PC-9 (cell line): ENCODE results near the gene TANGO6. TPM values are rescaled to one million over a fixed set of nuclear protein-coding genes. Genes with fewer than 3 reads are reported as not detected.
"Not testable (repeated sequence)": the region's sequence is repeated elsewhere in the genome, so short reads cannot be mapped to it uniquely, and the experiment has no call there.

Experiments used
- BruUV-seq: library from RNA; stranded (reverse); fragments of 400-500 nt; replicated peaks from 2 replicates; lab custom pipeline; 2021; lab: Mats Ljungman, UMichigan
- CTCF ChIA-PET: fragments of 300-600 bp; sonication (Branson Sonifier 250); formaldehyde crosslinking; loops from one replicate; lab custom pipeline; 2022; ENCODE audit warnings: antibody characterized with exemption; lab: Charles Lee
- POLR2A ChIA-PET: fragments of 300-600 bp; sonication (Branson Sonifier 250); formaldehyde crosslinking; loops from one replicate; lab custom pipeline; 2022; ENCODE audit warnings: antibody characterized with exemption; ENCODE audit not compliant: unreplicated experiment; lab: Charles Lee
- DNase-seq, 2 experiments: peaks; one replicate each; pipeline versions ENCODE4 v3.0.0 to v3.0.0-alpha.2; 2015 to 2022; ENCODE audit warnings: mixed read lengths in 1 of 2
- H2AFZ ChIP-seq: fragments of 200-600 bp; sonication (generic); 2 replicates; pipeline ENCODE4 v1.8.1; 2017; ENCODE audit warnings: antibody characterized with exemption
- H3F3A ChIP-seq: fragments of 200-600 bp; sonication (generic); 2 replicates; pipeline ENCODE4 v1.8.1; 2017; ENCODE audit warnings: antibody characterized with exemption, mild to moderate bottlenecking, low read depth; ENCODE audit not compliant: insufficient read depth
- H3K27ac ChIP-seq: fragments of 200-600 bp; sonication (generic); 2 replicates; pipeline ENCODE4 v1.6.1; 2016; ENCODE audit warnings: mixed run types
- H3K27me3 ChIP-seq: fragments of 200-600 bp; sonication (generic); 2 replicates; pipeline ENCODE4 v1.6.1; 2016; ENCODE audit warnings: low read depth, mixed run types; ENCODE audit not compliant: insufficient read depth
- H3K36me3 ChIP-seq: fragments of 200-600 bp; sonication (generic); 2 replicates; pipeline ENCODE4 v1.6.1; 2016; ENCODE audit warnings: low read depth, mixed run types
- H3K4me1 ChIP-seq: fragments of 200-600 bp; sonication (generic); replicated peaks from 2 replicates; pipeline ENCODE4 v1.6.1; 2016; ENCODE audit warnings: mixed run types; ENCODE audit not compliant: insufficient read depth
- H3K4me2 ChIP-seq: fragments of 200-600 bp; sonication (generic); 2 replicates; pipeline ENCODE4 v1.6.1; 2017; ENCODE audit warnings: mixed run types
- H3K4me3 ChIP-seq: fragments of 200-600 bp; sonication (generic); 2 replicates; pipeline ENCODE4 v1.6.1; 2016; ENCODE audit warnings: mixed run types
- H3K79me2 ChIP-seq: fragments of 200-600 bp; sonication (generic); 2 replicates; pipeline ENCODE4 v1.6.1; 2017; ENCODE audit warnings: low read depth, mixed run types
- H3K9me2 ChIP-seq: fragments of 200-600 bp; sonication (generic); 2 replicates; pipeline ENCODE4 v1.8.1; 2017; ENCODE audit warnings: mild to moderate bottlenecking; ENCODE audit not compliant: insufficient read depth
- H3K9me3 ChIP-seq: fragments of 200-600 bp; sonication (generic); 2 replicates; pipeline ENCODE4 v1.8.1; 2016; ENCODE audit warnings: low read depth; ENCODE audit not compliant: insufficient read depth
- H4K20me1 ChIP-seq: fragments of 200-600 bp; sonication (generic); 2 replicates; pipeline ENCODE4 v1.8.1; 2017; ENCODE audit not compliant: insufficient read depth
- CTCF ChIP-seq: fragments of 200-600 bp; sonication (generic); conservative IDR thresholded peaks from 2 replicates; pipeline ENCODE4 v1.6.1; 2017; ENCODE audit warnings: mixed run types, antibody characterized with exemption, mild to moderate bottlenecking, moderate library complexity
- EZH2 ChIP-seq: fragments of 200-600 bp; sonication (generic); IDR thresholded peaks from 2 replicates; pipeline ENCODE4 v1.8.0; 2017; ENCODE audit warnings: antibody characterized with exemption, low read depth
- intact Hi-C: fragments of 100-400 bp; cut with micrococcal nuclease; formaldehyde crosslinking; loops from one replicate; pipeline ENCODE4 v1.10.0; 2022; ENCODE audit not compliant: unreplicated experiment
- total RNA-seq: library from RNA; stranded (reverse); gene quantifications from 2 replicates; pipeline ENCODE4 v1.2.3, GENCODE V29; 2021

Gene TANGO6
- total RNA-seq, 1 experiment from 2014 or later: 5.8 TPM

- no peak overlapping the region; the same call in 1 of the 2 replicates for H3K4me3 ChIP-seq
- H3K36me3 ChIP-seq: no peaks in the 10 kb centered on the region
- TF ChIP-seq EZH2 (no peak), CTCF (no peak)
- no TSS peak for BruUV-seq
- intact Hi-C loops: no loop called here
- H3K4me1 ChIP-seq: peaks cover 31% of the 10 kb centered on the region
- H3K9me3 ChIP-seq: no peaks in the 10 kb centered on the region
- CTCF ChIA-PET: interaction anchor here (0.7 kb wide), 1 partner anchor 467 kb away, joined by 3 read pairs; no protein-coding TSS in a partner anchor
- H3K27me3 ChIP-seq: no peaks in the 10 kb centered on the region
- peaks cover 42% of the 10 kb centered on the region for H3F3A ChIP-seq
- peak overlapping the region; percentile 48 for H2AFZ ChIP-seq
- no peaks in the 10 kb centered on the region for H3K79me2 ChIP-seq
- DNase-seq: peak; percentile 48 to 86
- POLR2A ChIA-PET: interaction anchor here (0.5 to 0.7 kb wide), 3 partner anchors 17 to 282 kb away, joined by 3 to 7 read pairs (median 4); no protein-coding TSS in a partner anchor
- H3K4me2 ChIP-seq: peak overlapping the region; percentile 65
- H4K20me1 ChIP-seq: no peaks in the 10 kb centered on the region
- peak overlapping the region; percentile 64 for H3K27ac ChIP-seq
- no peaks in the 10 kb centered on the region for H3K9me2 ChIP-seq
Measured at GRCh38 chr16:69057400-69058378, 214.4 kb downstream of the TANGO6 start.

- H3K9me2 ChIP-seq, H3K9me3 ChIP-seq, H3K4me3 ChIP-seq, H3K36me3 ChIP-seq, H3K4me2 ChIP-seq, H2AFZ ChIP-seq, DNase-seq, H3K27me3 ChIP-seq, POLR2A ChIA-PET, intact Hi-C loops, H4K20me1 ChIP-seq, BruUV-seq, H3K79me2 ChIP-seq: not testable (repeated sequence)
- H3K4me1 ChIP-seq: peaks cover 31% of the 10 kb centered on the region
- peak overlapping the region; percentile 65 for H3K27ac ChIP-seq
- H3F3A ChIP-seq: peaks cover 46% of the 10 kb centered on the region
- CTCF ChIA-PET: interaction anchor here (0.6 kb wide), 1 partner anchor 749 kb away, joined by 15 read pairs; no protein-coding TSS in a partner anchor
Measured at GRCh38 chr16:69063491-69063890, 220.2 kb downstream of the TANGO6 start.

DNA sequence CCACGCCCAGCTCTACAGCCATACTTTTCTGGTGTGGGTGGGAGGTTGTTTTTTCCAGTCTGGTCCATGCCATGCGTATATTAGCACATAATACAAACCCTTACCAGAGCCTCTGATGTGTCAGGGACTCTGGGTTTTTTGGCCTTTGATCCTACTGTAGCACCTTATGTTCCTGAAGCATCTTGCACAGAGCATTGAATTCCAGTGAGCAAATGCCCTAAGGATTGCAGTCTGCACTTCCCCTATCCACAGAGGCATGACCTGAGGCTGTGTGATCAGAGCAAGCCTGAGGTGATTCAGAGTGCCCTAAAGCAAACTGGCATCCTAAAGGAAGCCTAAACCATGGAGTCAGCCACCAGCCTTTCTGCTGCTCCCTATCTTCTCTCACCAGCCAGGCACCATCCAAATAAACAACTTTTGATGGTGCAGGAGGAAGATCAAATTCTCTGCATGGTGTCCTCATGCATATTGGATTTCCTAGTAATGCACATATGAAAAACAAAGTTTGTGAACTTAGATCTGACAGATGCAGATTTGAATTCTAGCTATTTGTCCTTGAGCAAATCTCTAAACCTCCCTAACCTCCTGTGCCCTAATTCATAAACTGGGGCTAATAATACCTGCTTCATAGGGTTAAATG is 220.9 kb downstream of the TANGO6 start:
- Histone ChIP-seq H3K4me1 (peaks cover 28% of the 10 kb centered on the region), H3K4me2 (peak overlapping the region; percentile 47)
- POLR2A ChIA-PET: interaction anchor here (0.5 kb wide), 1 partner anchor 261 kb away, joined by 4 read pairs; no protein-coding TSS in a partner anchor

More for the DNA sequence above, 220.9 kb downstream of the TANGO6 start:
- Histone ChIP-seq H3K79me2 (no peaks in the 10 kb centered on the region), H3F3A (peaks cover 39% of the 10 kb centered on the region), H4K20me1 (no peaks in the 10 kb centered on the region), H3K4me3 (no peak overlapping the region), H3K27me3 (no peaks in the 10 kb centered on the region), H3K9me2 (no peaks in the 10 kb centered on the region), H3K27ac (peak overlapping the region; percentile 43; the same call in 1 of the 2 replicates), H3K36me3 (no peaks in the 10 kb centered on the region), H2AFZ (no peak overlapping the region), H3K9me3 (no peaks in the 10 kb centered on the region)
- no peak for TF ChIP-seq CTCF
- TF ChIP-seq EZH2: no peak
- peak; percentile 56 to 92 for DNase-seq
- BruUV-seq: no TSS peak
- intact Hi-C loops: no loop called here
- CTCF ChIA-PET: no interaction called here
